IMR-90 (cell line): ENCODE measurements around the gene SLC22A31. TPM values are rescaled to one million over a fixed set of nuclear protein-coding genes. Genes with fewer than 3 reads are reported as not detected.

ENCODE experiments used
- ATAC-seq: fragments of 200-7000 bp; cut with Tn5 transposase; 2 replicates; pipeline ENCODE4 v1.9.1; 2020; ENCODE audit warnings: low read depth, mild to moderate bottlenecking, moderate library complexity
- BruUV-seq: library from RNA; stranded (reverse); fragments of 400-500 nt; replicated peaks from 2 replicates; lab custom pipeline; 2021; lab: Mats Ljungman, UMichigan
- CTCF ChIA-PET: fragments of 300-600 bp; formaldehyde crosslinking; extraction: SDS; loops from one replicate; lab custom pipeline; 2021; ENCODE audit warnings: antibody characterized with exemption; lab: Yijun Ruan, JAX
- POLR2A ChIA-PET: fragments of 300-600 bp; sonication (Branson Sonifier 250); formaldehyde crosslinking; loops from one replicate; lab custom pipeline; 2022; ENCODE audit warnings: antibody characterized with exemption; ENCODE audit not compliant: unreplicated experiment; lab: Charles Lee
- DNase-seq: peaks from one replicate; pipeline ENCODE4 v3.0.0; 2013
- H2AFZ ChIP-seq: replicated peaks from 2 replicates; pipeline ENCODE3; 2013; ENCODE audit warnings: low read length, mild to moderate bottlenecking; ENCODE audit not compliant: poor library complexity
- H2AK5ac ChIP-seq: 2 replicates; pipeline ENCODE4 v1.6.1; 2013; ENCODE audit warnings: low read depth, low read length, inconsistent platforms
- H2AK9ac ChIP-seq: replicated peaks from 2 replicates; pipeline ENCODE3; 2013; ENCODE audit warnings: mild to moderate bottlenecking, low read depth, low read length, moderate library complexity; ENCODE audit not compliant: poor library complexity
- H2BK120ac ChIP-seq: 2 replicates; pipeline ENCODE4 v1.6.1; 2013; ENCODE audit warnings: low read depth, low read length, inconsistent platforms
- H2BK15ac ChIP-seq: 3 replicates; pipeline ENCODE4 v1.6.1; 2013; ENCODE audit warnings: low read depth, low read length, inconsistent platforms
- H2BK20ac ChIP-seq: 2 replicates; pipeline ENCODE4 v1.6.1; 2013; ENCODE audit warnings: low read depth, mild to moderate bottlenecking, inconsistent platforms, low read length, moderate library complexity
- H2BK5ac ChIP-seq: 2 replicates; pipeline ENCODE4 v1.6.1; 2013; ENCODE audit warnings: mild to moderate bottlenecking, low read depth, low read length, inconsistent platforms; ENCODE audit not compliant: poor library complexity, severe bottlenecking
- H3K14ac ChIP-seq: replicated peaks from 2 replicates; pipeline ENCODE4 v1.6.1; 2013; ENCODE audit warnings: low read depth, low read length, inconsistent platforms
- H3K18ac ChIP-seq: 2 replicates; pipeline ENCODE4 v1.6.1; 2013; ENCODE audit warnings: low read depth, low read length, control low read depth
- H3K23ac ChIP-seq: 2 replicates; pipeline ENCODE4 v1.6.1; 2013; ENCODE audit warnings: low read depth, low read length, inconsistent platforms
- H3K27ac ChIP-seq: 2 replicates; pipeline ENCODE4 v1.5.1; 2013; ENCODE audit warnings: mild to moderate bottlenecking, control low read depth, low read length; ENCODE audit not compliant: insufficient read depth
- H3K27me3 ChIP-seq: 2 replicates; pipeline ENCODE4 v1.6.1; 2013; ENCODE audit warnings: low read length; ENCODE audit not compliant: control insufficient read depth, insufficient read depth
- H3K36me3 ChIP-seq: 2 replicates; pipeline ENCODE4 v1.6.1; 2013; ENCODE audit warnings: low read length, mixed read lengths; ENCODE audit not compliant: control insufficient read depth, insufficient read depth
- H3K4ac ChIP-seq: 2 replicates; pipeline ENCODE4 v1.6.1; 2013; ENCODE audit warnings: low read depth, low read length, inconsistent platforms
- H3K4me1 ChIP-seq: 2 replicates; pipeline ENCODE4 v1.6.1; 2013; ENCODE audit warnings: low read length, mixed read lengths; ENCODE audit not compliant: control insufficient read depth, insufficient read depth
- H3K4me2 ChIP-seq: 2 replicates; pipeline ENCODE4 v1.6.1; 2013; ENCODE audit warnings: low read depth, mild to moderate bottlenecking, control low read depth, low read length, moderate library complexity
- H3K4me3 ChIP-seq: 2 replicates; pipeline ENCODE4 v1.5.1; 2013; ENCODE audit warnings: low read depth, mild to moderate bottlenecking, control low read depth, low read length, moderate library complexity; ENCODE audit not compliant: insufficient read depth
- H3K56ac ChIP-seq: 2 replicates; pipeline ENCODE4 v1.6.1; 2013; ENCODE audit warnings: low read length, inconsistent platforms; ENCODE audit not compliant: insufficient read depth; ENCODE audit errors: extremely low read depth
- H3K79me1 ChIP-seq, 2 experiments: 2 replicates each; pipeline ENCODE4 v1.6.1; 2013; ENCODE audit warnings: low read length in 2 of 2, inconsistent platforms in 1 of 2, low read depth in 1 of 2
- H3K9ac ChIP-seq: 2 replicates; pipeline ENCODE4 v1.6.1; 2013; ENCODE audit warnings: low read depth, low read length, control low read depth
- H3K9me1 ChIP-seq: 2 replicates; pipeline ENCODE4 v1.6.1; 2013; ENCODE audit warnings: low read length, inconsistent platforms; ENCODE audit not compliant: insufficient read depth
- H3K9me3 ChIP-seq: 2 replicates; pipeline ENCODE4 v1.6.1; 2013; ENCODE audit warnings: low read length; ENCODE audit not compliant: control insufficient read depth, insufficient read depth
- H4K20me1 ChIP-seq: 2 replicates; pipeline ENCODE4 v1.6.1; 2013; ENCODE audit warnings: low read length, inconsistent platforms; ENCODE audit not compliant: insufficient read depth
- H4K5ac ChIP-seq: 2 replicates; pipeline ENCODE4 v1.6.1; 2013; ENCODE audit warnings: mild to moderate bottlenecking, low read depth, low read length, control low read depth
- H4K8ac ChIP-seq, 2 experiments: 2 replicates each; pipeline ENCODE4 v1.6.1; 2013; ENCODE audit warnings: low read depth in 2 of 2, low read length in 2 of 2, control low read depth in 1 of 2, inconsistent platforms in 1 of 2
- H4K91ac ChIP-seq: 2 replicates; pipeline ENCODE4 v1.6.1; 2013; ENCODE audit warnings: low read depth, low read length, inconsistent platforms; ENCODE audit not compliant: insufficient read depth
- BHLHE40 ChIP-seq: fragments of 150-350 bp; IDR thresholded peaks from 2 replicates; pipeline ENCODE4 v1.6.1; 2016; ENCODE audit warnings: mild to moderate bottlenecking, low read depth, low read length
- CEBPB ChIP-seq: IDR thresholded peaks from 2 replicates; pipeline ENCODE4 v1.6.1; 2012; ENCODE audit warnings: low read depth, low read length, improper control_type of control experiment
- CHD1 ChIP-seq: IDR thresholded peaks from 2 replicates; pipeline ENCODE4 v1.6.1; 2012; ENCODE audit warnings: low read depth, low read length, improper control_type of control experiment
- FOS ChIP-seq: fragments of 150-350 bp; IDR thresholded peaks from 2 replicates; pipeline ENCODE4 v1.6.1; 2016; ENCODE audit warnings: low read depth, low read length
- MAFK ChIP-seq: IDR thresholded peaks from 2 replicates; pipeline ENCODE4 v1.6.1; 2012; ENCODE audit warnings: low read depth, low read length, improper control_type of control experiment
- MAZ ChIP-seq: IDR thresholded peaks from 2 replicates; pipeline ENCODE4 v1.6.1; 2012; ENCODE audit warnings: low read depth, mild to moderate bottlenecking, low read length, improper control_type of control experiment, moderate library complexity, borderline replicate concordance
- MXI1 ChIP-seq: IDR thresholded peaks from 2 replicates; pipeline ENCODE4 v1.6.1; 2012; ENCODE audit warnings: low read depth, mild to moderate bottlenecking, low read length, moderate library complexity, borderline replicate concordance
- NFE2L2 ChIP-seq: fragments of 150-350 bp; IDR thresholded peaks from 2 replicates; pipeline ENCODE4 v1.6.1; 2016; ENCODE audit warnings: low read depth, mild to moderate bottlenecking, low read length
- POLR2A ChIP-seq: IDR thresholded peaks from 2 replicates; pipeline ENCODE4 v1.6.1; 2012; ENCODE audit warnings: mild to moderate bottlenecking, low read depth, low read length
- RAD21 ChIP-seq: IDR thresholded peaks from 2 replicates; pipeline ENCODE4 v1.6.1; 2012; ENCODE audit warnings: low read length, improper control_type of control experiment
- RCOR1 ChIP-seq: IDR thresholded peaks from 2 replicates; pipeline ENCODE4 v1.6.1; 2012; ENCODE audit warnings: mild to moderate bottlenecking, low read length, improper control_type of control experiment; ENCODE audit not compliant: insufficient replicate concordance
- RFX5 ChIP-seq: IDR thresholded peaks from 2 replicates; pipeline ENCODE4 v1.8.0; 2012; ENCODE audit warnings: low read depth, mild to moderate bottlenecking, low read length, moderate library complexity
- SMC3 ChIP-seq: fragments of 150-350 bp; IDR thresholded peaks from 2 replicates; pipeline ENCODE4 v1.6.1; 2016; ENCODE audit warnings: low read depth, mild to moderate bottlenecking, antibody characterized with exemption, low read length, moderate library complexity
- WGBS, 2 experiments: methylation state at CpG; one replicate each; pipeline versions ENCODE4 v1.1.5 to v1.1.7; 2013; ENCODE audit warnings: missing lambda C conversion rate in 2 of 2; ENCODE audit not compliant: insufficient read length in 1 of 2; ENCODE audit errors: extremely low coverage in 2 of 2; 5-methylcytosine and 5-hydroxymethylcytosine counted together
- dilution Hi-C: fragments of 300-500 bp; cut with HindIII; formaldehyde crosslinking; loops from one replicate; pipeline ENCODE4 v1.14.3; 2018; ENCODE audit warnings: low sequenced_read_pairs; ENCODE audit not compliant: unreplicated experiment
- in situ Hi-C: fragments of 300-500 bp; cut with MboI; formaldehyde crosslinking; loops from 3 replicates; pipeline ENCODE4 v1.14.3; 2019; ENCODE audit warnings: low sequenced_read_pairs, inconsistent platforms, mixed read lengths
- intact Hi-C: fragments of 100-400 bp; cut with micrococcal nuclease; formaldehyde crosslinking; loops from 2 replicates; pipeline ENCODE4 v1.10.0; 2022
- polyA plus RNA-seq, 3 experiments: library from polyadenylated mRNA; depleted of rRNA; stranded (reverse); fragments of >200 nt; gene quantifications; 2 replicates each; pipeline ENCODE4 v1.2.3, GENCODE V29; 2012; ENCODE audit warnings: low replicate concordance in 1 of 3
- total RNA-seq: library from RNA; depleted of rRNA; stranded (reverse); fragments of >200 nt; gene quantifications from 2 replicates; pipeline ENCODE4 v1.2.3, GENCODE V29; 2012
- TF ChIP-seq, protein P1 (sequence below): conservative IDR thresholded peaks from 2 replicates; pipeline ENCODE4 v1.5.1; 2012; ENCODE audit warnings: mild to moderate bottlenecking, low read depth, low read length, improper control_type of control experiment
- TF ChIP-seq, protein P2 (sequence below): fragments of 150-350 bp; IDR thresholded peaks from 2 replicates; pipeline ENCODE4 v1.6.1; 2016; ENCODE audit warnings: low read depth, mild to moderate bottlenecking, low read length, moderate library complexity, borderline replicate concordance
- TF ChIP-seq, protein P3 (sequence below): fragments of 150-350 bp; IDR thresholded peaks from 2 replicates; pipeline ENCODE4 v1.6.1; 2017; ENCODE audit warnings: mild to moderate bottlenecking, antibody characterized with exemption, low read length, low read depth

The SLC22A31 gene
- total and polyA plus RNA-seq, 2 of the 4 experiments (the other 2 are of a cell fraction): 0.18 to 5.5 TPM

DNA sequence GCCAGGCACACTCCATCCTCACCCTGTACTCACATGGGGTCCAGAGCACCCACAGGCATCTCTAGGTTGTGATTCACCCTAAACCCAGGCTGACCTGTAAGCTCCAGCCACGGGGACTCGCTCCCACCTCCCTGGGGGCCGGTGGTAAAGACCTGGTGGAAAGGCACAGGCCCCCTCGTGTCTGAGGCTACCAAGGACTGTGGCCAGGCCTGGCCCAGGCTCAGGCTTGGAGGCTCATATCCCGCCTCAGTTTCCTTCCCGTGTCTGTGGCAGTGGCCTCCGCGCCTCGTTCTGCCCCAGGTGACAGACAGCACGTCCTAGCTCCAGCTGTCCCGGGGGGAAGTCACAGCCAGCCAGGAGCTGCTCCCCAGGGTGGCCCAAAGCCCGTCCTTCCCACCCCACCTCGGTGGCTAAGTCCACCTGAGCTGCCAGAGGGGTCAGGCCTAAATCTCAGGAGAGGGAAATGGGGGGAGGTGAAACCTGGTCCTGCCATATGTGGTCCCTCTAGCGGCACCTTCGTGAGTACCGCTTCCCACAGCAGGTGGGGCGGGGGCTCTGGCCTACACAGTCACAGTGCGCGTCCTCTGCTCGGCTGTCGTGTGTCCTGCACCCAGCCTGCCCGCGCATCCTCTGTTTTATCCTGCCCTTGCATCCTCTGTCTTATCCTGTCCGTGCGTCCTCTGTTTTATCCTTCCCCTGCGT is 16.2 kb downstream of the SLC22A31 start:
- Histone ChIP-seq H3K4me1 (no peaks in the 10 kb centered on the region), H3K9me3 (no peaks in the 10 kb centered on the region), H2BK120ac (no peak overlapping the region), H3K79me1 (no peaks in the 10 kb centered on the region), H3K18ac (no peak overlapping the region), H3K56ac (no peak overlapping the region), H3K9me1 (no peaks in the 10 kb centered on the region), H3K4me3 (no peak overlapping the region), H2BK15ac (no peak overlapping the region), H3K36me3 (no peaks in the 10 kb centered on the region), H2AK5ac (no peak overlapping the region), H4K20me1 (no peaks in the 10 kb centered on the region; the same call in 1 of the 2 replicates), H2BK20ac (no peak overlapping the region), H3K4ac (no peak overlapping the region), H3K23ac (no peak overlapping the region), H2AFZ (no peak overlapping the region), H3K27ac (no peak overlapping the region), H3K27me3 (peaks cover 28% of the 10 kb centered on the region), H4K8ac (no peak overlapping the region), H3K4me2 (no peak overlapping the region), H3K9ac (no peak overlapping the region), H3K14ac (no peak overlapping the region), H4K5ac (no peak overlapping the region), H4K91ac (no peak overlapping the region), H2AK9ac (no peak overlapping the region), H2BK5ac (no peak overlapping the region)
- intact Hi-C loops: no loop called here
- no TSS peak for BruUV-seq
- WGBS, 2 experiments: 68% methylated on average over 16 of the region's 26 CpGs; no CpG with 5 or more reads in 1 of the 2 experiments
- ChIA-PET POLR2A (no interaction called here), CTCF (no interaction called here)
- TF ChIP-seq POLR2A (no peak), CEBPB (no peak), MAFK (no peak), SMC3 (no peak), RAD21 (no peak), MAZ (no peak), NFE2L2 (no peak), CHD1 (no peak), RFX5 (no peak), BHLHE40 (no peak), FOS (no peak), RCOR1 (no peak), MXI1 (no peak)
- TF ChIP-seq, protein P1, sequence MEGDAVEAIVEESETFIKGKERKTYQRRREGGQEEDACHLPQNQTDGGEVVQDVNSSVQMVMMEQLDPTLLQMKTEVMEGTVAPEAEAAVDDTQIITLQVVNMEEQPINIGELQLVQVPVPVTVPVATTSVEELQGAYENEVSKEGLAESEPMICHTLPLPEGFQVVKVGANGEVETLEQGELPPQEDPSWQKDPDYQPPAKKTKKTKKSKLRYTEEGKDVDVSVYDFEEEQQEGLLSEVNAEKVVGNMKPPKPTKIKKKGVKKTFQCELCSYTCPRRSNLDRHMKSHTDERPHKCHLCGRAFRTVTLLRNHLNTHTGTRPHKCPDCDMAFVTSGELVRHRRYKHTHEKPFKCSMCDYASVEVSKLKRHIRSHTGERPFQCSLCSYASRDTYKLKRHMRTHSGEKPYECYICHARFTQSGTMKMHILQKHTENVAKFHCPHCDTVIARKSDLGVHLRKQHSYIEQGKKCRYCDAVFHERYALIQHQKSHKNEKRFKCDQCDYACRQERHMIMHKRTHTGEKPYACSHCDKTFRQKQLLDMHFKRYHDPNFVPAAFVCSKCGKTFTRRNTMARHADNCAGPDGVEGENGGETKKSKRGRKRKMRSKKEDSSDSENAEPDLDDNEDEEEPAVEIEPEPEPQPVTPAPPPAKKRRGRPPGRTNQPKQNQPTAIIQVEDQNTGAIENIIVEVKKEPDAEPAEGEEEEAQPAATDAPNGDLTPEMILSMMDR: no peak
- TF ChIP-seq, protein P2, sequence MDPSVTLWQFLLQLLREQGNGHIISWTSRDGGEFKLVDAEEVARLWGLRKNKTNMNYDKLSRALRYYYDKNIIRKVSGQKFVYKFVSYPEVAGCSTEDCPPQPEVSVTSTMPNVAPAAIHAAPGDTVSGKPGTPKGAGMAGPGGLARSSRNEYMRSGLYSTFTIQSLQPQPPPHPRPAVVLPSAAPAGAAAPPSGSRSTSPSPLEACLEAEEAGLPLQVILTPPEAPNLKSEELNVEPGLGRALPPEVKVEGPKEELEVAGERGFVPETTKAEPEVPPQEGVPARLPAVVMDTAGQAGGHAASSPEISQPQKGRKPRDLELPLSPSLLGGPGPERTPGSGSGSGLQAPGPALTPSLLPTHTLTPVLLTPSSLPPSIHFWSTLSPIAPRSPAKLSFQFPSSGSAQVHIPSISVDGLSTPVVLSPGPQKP: no peak
- TF ChIP-seq, protein P3, sequence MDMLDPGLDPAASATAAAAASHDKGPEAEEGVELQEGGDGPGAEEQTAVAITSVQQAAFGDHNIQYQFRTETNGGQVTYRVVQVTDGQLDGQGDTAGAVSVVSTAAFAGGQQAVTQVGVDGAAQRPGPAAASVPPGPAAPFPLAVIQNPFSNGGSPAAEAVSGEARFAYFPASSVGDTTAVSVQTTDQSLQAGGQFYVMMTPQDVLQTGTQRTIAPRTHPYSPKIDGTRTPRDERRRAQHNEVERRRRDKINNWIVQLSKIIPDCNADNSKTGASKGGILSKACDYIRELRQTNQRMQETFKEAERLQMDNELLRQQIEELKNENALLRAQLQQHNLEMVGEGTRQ: no peak
- DNase-seq: no peak
- dilution Hi-C loops: no loop called here
- in situ Hi-C loops: no loop called here
- no peak for ATAC-seq
